B cell (primary cell): ENCODE data around the gene ZNF280C. TPM values are rescaled to one million over a fixed set of nuclear protein-coding genes. Genes with fewer than 3 reads are reported as not detected.

ENCODE experiments used
- ATAC-seq: fragments of 200-7000 bp; cut with Tn5 transposase; one replicate; pipeline ENCODE4 v1.10.0; 2021; ENCODE audit warnings: low read depth, mild to moderate bottlenecking, moderate number of reproducible peaks, moderate library complexity
- CTCF ChIA-PET: fragments of 350-600 bp; sonication (Branson Sonifier 250); formaldehyde crosslinking; loops from one replicate; lab custom pipeline; 2021; ENCODE audit warnings: antibody characterized with exemption, inconsistent platforms; lab: Charles Lee
- POLR2A ChIA-PET: fragments of 350-600 bp; sonication (Branson Sonifier 250); formaldehyde crosslinking; loops from one replicate; lab custom pipeline; 2021; ENCODE audit warnings: antibody characterized with exemption; lab: Charles Lee
- DNase-seq: peaks from one replicate; pipeline ENCODE4 v3.0.0; 2013
- H2AFZ ChIP-seq: 2 replicates; pipeline ENCODE4 v1.6.1; 2012; ENCODE audit warnings: mild to moderate bottlenecking, low read depth, low read length; ENCODE audit not compliant: insufficient read depth, poor library complexity, severe bottlenecking
- H3K27ac ChIP-seq, 2 donors: 1 replicate in 1 of 2; 2 replicates in 1 of 2; pipeline ENCODE4 v1.5.1; 2012 to 2013; ENCODE audit warnings: low read length in 2 of 2, mild to moderate bottlenecking in 2 of 2, moderate library complexity in 1 of 2
- H3K27me3 ChIP-seq, 4 experiments: fragments of 200-600 bp in 1 of 4; sonication (generic) in 1 of 4; replicated peaks in 1 of 4; 1 replicate in 2 of 4; 2 replicates in 2 of 4; pipeline versions ENCODE4 v1.6.1 to v1.7.0; 2013 to 2016; ENCODE audit warnings: low read length in 3 of 4, mild to moderate bottlenecking in 2 of 4, mixed read lengths in 1 of 4, moderate library complexity in 1 of 4; ENCODE audit not compliant: insufficient read depth in 4 of 4, control insufficient read depth in 3 of 4; ENCODE audit errors: control extremely low read depth in 1 of 4
- H3K36me3 ChIP-seq, 2 experiments: replicated peaks in 1 of 2; 1 replicate in 1 of 2; 2 replicates in 1 of 2; pipeline versions ENCODE4 v1.6.1 to v1.7.1; 2013; ENCODE audit warnings: low read length in 1 of 2; ENCODE audit not compliant: insufficient read depth in 2 of 2, control insufficient read depth in 1 of 2; ENCODE audit errors: control extremely low read depth in 1 of 2, extremely low read depth in 1 of 2
- H3K4me1 ChIP-seq, 2 donors: fragments of 200-600 bp in 1 of 2; sonication (generic) in 1 of 2; 1 replicate in 1 of 2; 2 replicates in 1 of 2; pipeline versions ENCODE4 v1.5.1 to v1.6.1; 2013 to 2017; ENCODE audit warnings: low read length in 2 of 2; ENCODE audit not compliant: control insufficient read depth in 2 of 2, insufficient read depth in 2 of 2
- H3K4me2 ChIP-seq: replicated peaks from 2 replicates; pipeline ENCODE3; 2012; ENCODE audit warnings: mild to moderate bottlenecking, low read depth, low read length; ENCODE audit not compliant: poor library complexity, severe bottlenecking
- H3K4me3 ChIP-seq, 5 experiments: fragments of 200-600 bp in 1 of 5; sonication (generic) in 1 of 5; 1 replicate in 3 of 5; 2 replicates in 2 of 5; pipeline versions ENCODE4 v1.5.1 to v1.7.0; 2011 to 2016; ENCODE audit warnings: low read length in 4 of 5, mild to moderate bottlenecking in 4 of 5, low read depth in 2 of 5, control low read depth in 1 of 5, moderate library complexity in 1 of 5; ENCODE audit not compliant: insufficient read depth in 1 of 5; ENCODE audit errors: control extremely low read depth in 1 of 5, extremely low read depth in 1 of 5
- H3K79me2 ChIP-seq: fragments of 200-600 bp; sonication (generic); one replicate; pipeline ENCODE4 v1.6.0; 2016; ENCODE audit warnings: low read length; ENCODE audit not compliant: control insufficient read depth, insufficient read depth
- H3K9ac ChIP-seq: fragments of 200-600 bp; sonication (generic); 2 replicates; pipeline ENCODE4 v1.6.1; 2017; ENCODE audit warnings: mild to moderate bottlenecking, low read length, moderate library complexity
- H3K9me3 ChIP-seq, 3 donors: one replicate each; pipeline versions ENCODE4 v1.6.1 to v1.7.1; 2013; ENCODE audit warnings: low read length in 2 of 3; ENCODE audit not compliant: control insufficient read depth in 2 of 3, insufficient read depth in 1 of 3; ENCODE audit errors: control extremely low read depth in 1 of 3
- H4K20me1 ChIP-seq: 2 replicates; pipeline ENCODE4 v1.6.0; 2012; ENCODE audit warnings: mild to moderate bottlenecking, low read length; ENCODE audit not compliant: insufficient read depth, control insufficient read depth, poor library complexity, severe bottlenecking
- H3K27ac Mint-ChIP-seq: one replicate; pipeline ENCODE4 v1.8.0; 2021; ENCODE audit warnings: mixed read lengths
- H3K27me3 Mint-ChIP-seq: one replicate; pipeline ENCODE4 v1.8.0; 2021; ENCODE audit warnings: mixed read lengths
- H3K4me1 Mint-ChIP-seq: one replicate; pipeline ENCODE4 v1.8.0; 2021; ENCODE audit warnings: mixed read lengths
- H3K4me3 Mint-ChIP-seq: one replicate; pipeline ENCODE4 v1.8.0; 2021; ENCODE audit warnings: mixed read lengths
- H3K9me3 Mint-ChIP-seq: one replicate; pipeline ENCODE4 v1.8.0; 2022; ENCODE audit warnings: mixed read lengths; ENCODE audit not compliant: insufficient read depth
- EZH2 ChIP-seq: IDR thresholded peaks from 2 replicates; pipeline ENCODE4 v1.6.1; 2012; ENCODE audit warnings: borderline replicate concordance, low read depth, mild to moderate bottlenecking, moderate library complexity, low read length; ENCODE audit not compliant: insufficient read depth, poor library complexity, severe bottlenecking
- WGBS: methylation state at CpG from one replicate; pipeline ENCODE4 v1.1.5; 2013; ENCODE audit warnings: missing lambda C conversion rate; ENCODE audit not compliant: insufficient coverage; 5-methylcytosine and 5-hydroxymethylcytosine counted together
- intact Hi-C: fragments of 100-400 bp; cut with micrococcal nuclease; formaldehyde crosslinking; loops from one replicate; pipeline ENCODE4 v1.10.0; 2022
- polyA plus RNA-seq: library from polyadenylated mRNA; depleted of rRNA; stranded (reverse); fragments of >200 nt; gene quantifications from 2 replicates; pipeline ENCODE4 v1.2.3, GENCODE V29; 2012
- total RNA-seq, 2 donors: library from RNA; stranded (reverse); fragments of 120-200 nt in 1 of 2; gene quantifications; 1 replicate in 1 of 2; 2 replicates in 1 of 2; pipeline versions ENCODE4 v1.2.3 to v1.2.4, GENCODE V29; 2013 to 2022
- TF ChIP-seq, protein P1 (sequence below): fragments of 200-600 bp; IDR thresholded peaks from one replicate; pipeline ENCODE4 v1.8.0; 2022; ENCODE audit warnings: antibody characterized with exemption, mild to moderate bottlenecking

ZNF280C gene
- total and polyA plus RNA-seq, 2 donors (not counting 1 experiment from before 2014, with no cell fraction given): 2.3 to 7.0 TPM

- H3K4me2 ChIP-seq: peak overlapping the region; percentile 73
- peak overlapping the region; percentile 15 to 69 (median 63) for H3K4me3 ChIP-seq
- Mint-ChIP-seq H3K27ac (peak overlapping the region; percentile 96), H3K4me1 (peaks cover 26% of the 10 kb centered on the region), H3K9me3 (no peaks in the 10 kb centered on the region), H3K4me3 (peak overlapping the region; percentile 95), H3K27me3 (no peaks in the 10 kb centered on the region)
- no peaks in the 10 kb centered on the region for H4K20me1 ChIP-seq
- no peaks in the 10 kb centered on the region for H3K9me3 ChIP-seq
- DNase-seq (no peak), ATAC-seq (no peak)
- peaks cover 0 to 2% of the 10 kb centered on the region in 2 experiments for H3K36me3 ChIP-seq
- CTCF ChIA-PET: interaction anchor here (0.7 to 2.3 kb wide), 8 partner anchors 11 to 385 kb away, joined by 3 to 8 read pairs (median 4); partner anchors contain the start of gene SASH3
- WGBS: 1% methylated on average over 23 of the region's 32 CpGs
- H2AFZ ChIP-seq: peak overlapping the region; percentile 78
- TF ChIP-seq, protein P1, sequence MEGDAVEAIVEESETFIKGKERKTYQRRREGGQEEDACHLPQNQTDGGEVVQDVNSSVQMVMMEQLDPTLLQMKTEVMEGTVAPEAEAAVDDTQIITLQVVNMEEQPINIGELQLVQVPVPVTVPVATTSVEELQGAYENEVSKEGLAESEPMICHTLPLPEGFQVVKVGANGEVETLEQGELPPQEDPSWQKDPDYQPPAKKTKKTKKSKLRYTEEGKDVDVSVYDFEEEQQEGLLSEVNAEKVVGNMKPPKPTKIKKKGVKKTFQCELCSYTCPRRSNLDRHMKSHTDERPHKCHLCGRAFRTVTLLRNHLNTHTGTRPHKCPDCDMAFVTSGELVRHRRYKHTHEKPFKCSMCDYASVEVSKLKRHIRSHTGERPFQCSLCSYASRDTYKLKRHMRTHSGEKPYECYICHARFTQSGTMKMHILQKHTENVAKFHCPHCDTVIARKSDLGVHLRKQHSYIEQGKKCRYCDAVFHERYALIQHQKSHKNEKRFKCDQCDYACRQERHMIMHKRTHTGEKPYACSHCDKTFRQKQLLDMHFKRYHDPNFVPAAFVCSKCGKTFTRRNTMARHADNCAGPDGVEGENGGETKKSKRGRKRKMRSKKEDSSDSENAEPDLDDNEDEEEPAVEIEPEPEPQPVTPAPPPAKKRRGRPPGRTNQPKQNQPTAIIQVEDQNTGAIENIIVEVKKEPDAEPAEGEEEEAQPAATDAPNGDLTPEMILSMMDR: no peak
- no peak for TF ChIP-seq EZH2
- peaks cover 14% of the 10 kb centered on the region for H3K79me2 ChIP-seq
- no peaks in the 10 kb centered on the region for H3K27me3 ChIP-seq
- POLR2A ChIA-PET: interaction anchor here (0.9 to 1.1 kb wide), 3 partner anchors 11 to 234 kb away, joined by 3 to 4 read pairs (median 4); no protein-coding TSS in a partner anchor
- peak overlapping the region; percentile 71 for H3K9ac ChIP-seq
- intact Hi-C loops: loop anchor here (2.0 to 5.0 kb wide), 3 partner anchors 44 to 737 kb away; partner anchors contain the start of gene ENOX2
- H3K4me1 ChIP-seq: peaks cover 13 to 17% of the 10 kb centered on the region in 2 donors
- H3K27ac ChIP-seq: peak overlapping the region; percentile 54 to 77
Observed at GRCh38 chrX:130165181-130165702, 103.5 kb downstream of the ZNF280C start.

DNA sequence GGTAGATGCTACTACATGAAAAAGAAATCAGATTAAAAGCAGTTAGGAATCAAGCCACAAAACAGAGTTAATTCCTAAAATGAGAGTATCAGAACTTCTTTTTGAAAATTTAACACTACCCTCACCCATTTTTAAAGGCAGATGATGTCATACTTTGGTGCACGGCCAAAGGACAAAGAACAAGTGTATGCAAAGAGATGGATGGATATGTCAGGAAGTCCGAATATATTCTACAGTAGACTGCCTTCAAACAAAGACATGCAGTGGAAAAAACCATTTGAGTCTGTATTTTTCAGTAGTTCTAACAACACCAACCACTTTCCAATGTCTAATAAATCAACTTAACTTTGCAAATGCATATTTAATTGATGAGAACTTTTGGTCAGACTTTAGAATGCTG, 105.3 kb downstream of the ZNF280C start:
- TF ChIP-seq, protein P1: no peak
- no peak for TF ChIP-seq EZH2
- Histone ChIP-seq H3K4me3 (no peak overlapping the region), H2AFZ (no peak overlapping the region), H3K4me2 (no peak overlapping the region), H3K36me3 (peaks cover 0 to 2% of the 10 kb centered on the region in 2 experiments), H4K20me1 (no peaks in the 10 kb centered on the region), H3K4me1 (peaks cover 13 to 17% of the 10 kb centered on the region in 2 donors), H3K27ac (no peak overlapping the region), H3K27me3 (no peaks in the 10 kb centered on the region), H3K9me3 (no peaks in the 10 kb centered on the region), H3K9ac (no peak overlapping the region), H3K79me2 (peaks cover 14% of the 10 kb centered on the region)
- ChIA-PET CTCF (interaction anchor here (1.0 to 2.3 kb wide), 2 partner anchors 82 to 83 kb away, joined by 3 to 8 read pairs; no protein-coding TSS in a partner anchor), POLR2A (interaction anchor here (0.7 kb wide), 1 partner anchor 20 kb away, joined by 4 read pairs; no protein-coding TSS in a partner anchor)
- H3K9me3 Mint-ChIP-seq: no peaks in the 10 kb centered on the region
- H3K4me3 Mint-ChIP-seq: no peak overlapping the region
- no peak for DNase-seq
- H3K4me1 Mint-ChIP-seq: peaks cover 26% of the 10 kb centered on the region
- H3K27me3 Mint-ChIP-seq: no peaks in the 10 kb centered on the region
- no CpG with 5 or more reads among the region's 2 CpGs for WGBS
- ATAC-seq: no peak
- intact Hi-C loops: no loop called here
- peak overlapping the region; percentile 15 for H3K27ac Mint-ChIP-seq
